Effector memory CD4-positive, alpha-beta T cell (primary cell): Measurements from ENCODE around the gene NEUROD6.

Experiments
- DNase-seq, 3 donors: peaks; one replicate each; pipeline ENCODE4 v3.0.0-alpha.2; 2020
- H3K27ac ChIP-seq: 2 replicates; pipeline ENCODE4 v1.7.0; 2013; ENCODE audit warnings: mild to moderate bottlenecking, low read length, moderate library complexity; ENCODE audit not compliant: insufficient read depth, poor library complexity, severe bottlenecking
- H3K27me3 ChIP-seq: replicated peaks from 2 replicates; pipeline ENCODE4 v1.7.0; 2013; ENCODE audit warnings: mild to moderate bottlenecking, low read length; ENCODE audit not compliant: insufficient read depth, control insufficient read depth, poor library complexity, severe bottlenecking
- H3K36me3 ChIP-seq: 2 replicates; pipeline ENCODE4 v1.7.0; 2013; ENCODE audit warnings: mild to moderate bottlenecking, low read length, moderate library complexity; ENCODE audit not compliant: control insufficient read depth, insufficient read depth
- H3K4me1 ChIP-seq: 2 replicates; pipeline ENCODE4 v1.7.0; 2013; ENCODE audit warnings: low read length, mild to moderate bottlenecking; ENCODE audit not compliant: control insufficient read depth, insufficient read depth, poor library complexity, severe bottlenecking
- H3K4me3 ChIP-seq: 2 replicates; pipeline ENCODE4 v1.7.0; 2013; ENCODE audit warnings: low read length, low read depth, mild to moderate bottlenecking; ENCODE audit not compliant: insufficient read depth, poor library complexity, severe bottlenecking
- H3K9me3 ChIP-seq: 2 replicates; pipeline ENCODE4 v1.7.0; 2013; ENCODE audit warnings: mild to moderate bottlenecking, low read length, moderate library complexity; ENCODE audit not compliant: control insufficient read depth

The NEUROD6 gene

GRCh38 chr7:31362401-31362800 lies 21.9 kb upstream of the NEUROD6 start:
- Histone ChIP-seq H3K4me3 (no peak overlapping the region), H3K27ac (no peak overlapping the region)
- DNase-seq: no peak

GRCh38 chr7:31358467-31358866 lies 17.9 kb upstream of the NEUROD6 start:
- no peak for DNase-seq
- no peaks in the 10 kb centered on the region for H3K36me3 ChIP-seq
- no peaks in the 10 kb centered on the region for H3K4me1 ChIP-seq
- H3K9me3 ChIP-seq: no peaks in the 10 kb centered on the region
- no peaks in the 10 kb centered on the region for H3K27me3 ChIP-seq
- no peak overlapping the region for H3K4me3 ChIP-seq
- H3K27ac ChIP-seq: no peak overlapping the region

More at GRCh38 chr7:31362401-31362800, 21.9 kb upstream of the NEUROD6 start:
- H3K27me3 ChIP-seq: no peaks in the 10 kb centered on the region
- no peaks in the 10 kb centered on the region for H3K9me3 ChIP-seq
- H3K36me3 ChIP-seq: no peaks in the 10 kb centered on the region
- H3K4me1 ChIP-seq: no peaks in the 10 kb centered on the region

DNA sequence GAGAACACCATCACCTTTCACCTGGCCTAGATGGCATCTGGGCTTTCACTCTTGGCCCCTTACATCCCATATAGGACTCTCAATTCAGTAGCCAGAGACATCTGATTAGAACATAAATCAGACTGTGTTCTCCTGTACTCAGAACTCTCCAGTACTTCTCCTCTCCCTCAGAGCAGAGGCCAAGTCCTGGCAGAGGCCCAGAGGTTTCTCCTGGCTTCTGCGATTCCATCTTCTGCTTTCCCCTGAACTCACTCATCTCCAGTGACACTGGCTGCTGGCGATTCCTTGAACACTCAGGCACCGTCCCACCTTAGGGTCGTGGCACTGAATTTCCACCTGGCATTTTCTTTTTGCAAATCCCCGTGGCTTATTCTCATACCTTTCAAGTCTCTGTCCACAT lies 4.9 kb upstream of the NEUROD6 start:
- H3K9me3 ChIP-seq: no peaks in the 10 kb centered on the region

GRCh38 chr7:31343516-31344305 lies 3.2 kb upstream of the NEUROD6 start:
- H3K27me3 ChIP-seq: no peaks in the 10 kb centered on the region
- no peaks in the 10 kb centered on the region for H3K36me3 ChIP-seq
- no peak overlapping the region for H3K27ac ChIP-seq
- no peaks in the 10 kb centered on the region for H3K4me1 ChIP-seq
- no peak overlapping the region for H3K4me3 ChIP-seq
- no peaks in the 10 kb centered on the region for H3K9me3 ChIP-seq
- no peak for DNase-seq

More for the DNA sequence above, 4.9 kb upstream of the NEUROD6 start:
- Histone ChIP-seq H3K4me3 (no peak overlapping the region), H3K27ac (no peak overlapping the region), H3K4me1 (no peaks in the 10 kb centered on the region), H3K36me3 (no peaks in the 10 kb centered on the region), H3K27me3 (no peaks in the 10 kb centered on the region)
- no peak for DNase-seq

GRCh38 chr7:31341141-31341540 lies 615 bp upstream of the NEUROD6 start:
- no peaks in the 10 kb centered on the region for H3K9me3 ChIP-seq

GRCh38 chr7:31340051-31340450 lies 475 bp downstream of the NEUROD6 start:
- Histone ChIP-seq H3K27ac (no peak overlapping the region), H3K4me1 (no peaks in the 10 kb centered on the region), H3K36me3 (no peaks in the 10 kb centered on the region), H3K9me3 (no peaks in the 10 kb centered on the region), H3K4me3 (no peak overlapping the region), H3K27me3 (no peaks in the 10 kb centered on the region)
- DNase-seq: no peak

More at GRCh38 chr7:31341141-31341540, 615 bp upstream of the NEUROD6 start:
- Histone ChIP-seq H3K36me3 (no peaks in the 10 kb centered on the region), H3K4me1 (no peaks in the 10 kb centered on the region), H3K27ac (no peak overlapping the region), H3K27me3 (no peaks in the 10 kb centered on the region), H3K4me3 (no peak overlapping the region)
- no peak for DNase-seq

DNA sequence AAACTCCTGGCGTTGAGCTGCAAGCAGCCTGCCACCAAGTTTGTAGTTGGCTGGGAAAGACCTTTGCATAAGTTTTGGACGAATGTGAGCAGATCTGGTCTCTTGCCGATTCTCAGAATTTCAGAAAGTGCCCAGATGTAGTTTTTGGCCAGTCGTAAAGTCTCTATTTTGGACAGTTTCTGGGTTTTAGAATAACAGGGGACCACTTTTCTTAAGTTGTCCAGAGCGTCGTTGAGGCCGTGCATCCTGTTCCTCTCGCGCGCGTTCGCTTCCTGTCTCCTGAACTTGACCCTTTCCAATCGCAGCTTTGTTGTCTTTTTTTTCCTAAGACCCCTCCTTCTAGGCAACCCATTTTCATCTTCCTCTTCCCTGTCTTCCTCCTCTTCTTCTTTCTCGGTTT lies 1.8 kb downstream of the NEUROD6 start:
- no peaks in the 10 kb centered on the region for H3K36me3 ChIP-seq
- DNase-seq: no peak
- no peaks in the 10 kb centered on the region for H3K4me1 ChIP-seq
- no peak overlapping the region for H3K27ac ChIP-seq
- no peaks in the 10 kb centered on the region for H3K9me3 ChIP-seq
- H3K27me3 ChIP-seq: no peaks in the 10 kb centered on the region
- H3K4me3 ChIP-seq: no peak overlapping the region

GRCh38 chr7:31337002-31337565 lies 3.4 kb downstream of the NEUROD6 start:
- DNase-seq: no peak
- H3K4me3 ChIP-seq: no peak overlapping the region

DNA sequence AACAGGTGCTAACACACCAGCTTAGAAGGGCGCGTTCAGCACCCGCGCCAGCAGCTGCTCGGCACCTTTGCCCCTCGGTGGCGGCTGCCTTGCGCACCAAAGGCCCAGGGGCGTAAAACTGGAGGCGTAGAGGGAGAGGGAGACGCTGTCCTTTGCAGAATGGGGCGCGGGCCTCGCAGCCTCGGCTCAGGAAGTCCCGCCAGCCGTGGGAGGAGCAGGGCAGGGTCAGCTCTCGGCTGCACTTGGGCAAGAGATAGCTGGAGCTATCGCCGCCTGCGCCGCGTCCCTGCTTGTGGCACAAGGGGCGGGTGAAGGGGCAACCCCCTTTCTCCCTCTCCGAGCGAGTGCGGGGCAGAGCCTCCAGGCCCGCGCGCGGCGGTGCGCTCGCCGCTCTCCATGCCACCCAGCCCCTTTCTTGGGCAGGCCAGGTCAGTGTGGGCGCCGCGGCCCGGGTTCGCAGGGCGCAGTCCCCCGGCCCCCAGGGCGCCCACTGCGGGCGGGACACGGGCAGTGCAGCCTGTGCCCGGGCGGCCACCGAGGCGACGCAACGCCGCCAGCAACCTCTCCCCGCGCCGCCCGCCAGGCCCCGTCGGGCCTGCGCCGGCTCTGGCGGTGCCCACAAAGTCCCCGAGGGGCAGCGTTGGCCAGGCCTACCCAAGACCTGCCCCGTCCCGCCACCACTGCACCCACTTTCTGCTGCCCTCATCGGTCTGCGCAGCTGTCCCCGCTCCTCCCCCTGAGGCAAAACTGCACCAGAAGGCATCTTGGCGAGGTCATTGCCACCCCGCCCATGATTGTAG lies 4.1 kb downstream of the NEUROD6 start:
- Histone ChIP-seq H3K36me3 (no peaks in the 10 kb centered on the region), H3K27me3 (no peaks in the 10 kb centered on the region), H3K27ac (no peak overlapping the region), H3K4me3 (no peak overlapping the region), H3K9me3 (no peaks in the 10 kb centered on the region), H3K4me1 (no peaks in the 10 kb centered on the region)
- no peak for DNase-seq

More at GRCh38 chr7:31337002-31337565, 3.4 kb downstream of the NEUROD6 start:
- Histone ChIP-seq H3K27ac (no peak overlapping the region), H3K4me1 (no peaks in the 10 kb centered on the region), H3K9me3 (no peaks in the 10 kb centered on the region), H3K27me3 (no peaks in the 10 kb centered on the region), H3K36me3 (no peaks in the 10 kb centered on the region)

DNA sequence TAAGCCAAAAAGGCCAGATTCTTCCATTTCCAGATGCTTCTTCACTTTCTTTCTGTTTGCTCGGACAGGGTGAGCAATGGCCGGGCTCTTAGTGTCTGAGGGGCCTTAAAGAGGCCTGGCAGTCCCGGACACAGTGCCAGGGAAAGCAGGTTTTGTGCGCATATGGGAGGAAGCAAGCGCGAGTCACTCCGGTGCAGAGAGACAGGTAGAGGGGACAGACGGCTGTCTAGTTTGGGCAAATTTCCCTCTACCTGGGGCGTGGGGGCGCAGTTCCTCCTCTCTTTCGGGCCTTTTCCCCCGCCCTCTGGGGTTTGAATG lies 4.7 kb downstream of the NEUROD6 start:
- no peaks in the 10 kb centered on the region for H3K4me1 ChIP-seq
- no peak overlapping the region for H3K27ac ChIP-seq
- DNase-seq: no peak
- no peak overlapping the region for H3K4me3 ChIP-seq
- no peaks in the 10 kb centered on the region for H3K9me3 ChIP-seq
- no peaks in the 10 kb centered on the region for H3K36me3 ChIP-seq
- no peaks in the 10 kb centered on the region for H3K27me3 ChIP-seq
